Amygdala (tissue), 56 donors: ENCODE results near the gene PTPRN2.
A peak's percentile ranks its signal among the peaks of the same experiment; 100 is the strongest.

ENCODE experiments used
- DNase-seq, 56 donors: peaks; one replicate each; lab custom pipeline; 2025; lab: John Stamatoyannopoulos, UW

The PTPRN2 gene

GRCh38 chr7:157622000-157622399 is 965.6 kb downstream of the PTPRN2 start:
- no peak for DNase-seq

- no peak for DNase-seq
These were observed 966.4 kb downstream of the PTPRN2 start for GRCh38 chr7:157621131-157621681.

- DNase-seq = no peak
These were observed 967.0 kb downstream of the PTPRN2 start for GRCh38 chr7:157620616-157621015.

- no peak for DNase-seq
These were observed 967.7 kb downstream of the PTPRN2 start for GRCh38 chr7:157619753-157620525.

- no peak for DNase-seq
These were observed 968.6 kb downstream of the PTPRN2 start for GRCh38 chr7:157618823-157619606.

GRCh38 chr7:157618091-157618726 is 969.4 kb downstream of the PTPRN2 start:
- no peak for DNase-seq

- DNase-seq = no peak
These were observed 970.2 kb downstream of the PTPRN2 start for GRCh38 chr7:157617401-157617800.

GRCh38 chr7:157616931-157617330 is 970.7 kb downstream of the PTPRN2 start:
- DNase-seq = no peak

- DNase-seq = peak in 4 of 56 donors; percentile 11 to 23 (median 18)
These were observed 971.2 kb downstream of the PTPRN2 start for GRCh38 chr7:157616426-157616825.

- no peak for DNase-seq
These were observed 971.8 kb downstream of the PTPRN2 start for GRCh38 chr7:157615852-157616251.

GRCh38 chr7:157615101-157615817 is 972.4 kb downstream of the PTPRN2 start:
- peak in 18 of 56 donors; percentile 15 to 64 (median 39) for DNase-seq

GRCh38 chr7:157614457-157615020 is 973.1 kb downstream of the PTPRN2 start:
- DNase-seq = no peak

GRCh38 chr7:157613575-157614322 is 973.9 kb downstream of the PTPRN2 start:
- no peak for DNase-seq

GRCh38 chr7:157612664-157613561 is 974.7 kb downstream of the PTPRN2 start:
- no peak for DNase-seq

- no peak for DNase-seq
These were observed 975.5 kb downstream of the PTPRN2 start for GRCh38 chr7:157612009-157612663.

- DNase-seq = no peak
These were observed 976.3 kb downstream of the PTPRN2 start for GRCh38 chr7:157611341-157611740.

- no peak for DNase-seq
These were observed 976.8 kb downstream of the PTPRN2 start for GRCh38 chr7:157610671-157611295.
